HepG2 (cell line): Measurements from ENCODE around the gene CS. TPM values are rescaled to one million over a fixed set of nuclear protein-coding genes. Genes with fewer than 3 reads are reported as not detected.

Source experiments
- ATAC-seq: fragments of 200-7000 bp; cut with Tn5 transposase; 3 replicates; pipeline ENCODE4 v1.9.1; 2020; ENCODE audit warnings: mild to moderate bottlenecking, moderate library complexity
- BruUV-seq: library from RNA; stranded (reverse); fragments of 400-500 nt; replicated peaks from 2 replicates; lab custom pipeline; 2021; lab: Mats Ljungman, UMichigan
- CTCF ChIA-PET: fragments of 300-600 bp; formaldehyde crosslinking; extraction: SDS; loops from one replicate; lab custom pipeline; 2021; ENCODE audit warnings: low total read pairs, inconsistent platforms, low intra/inter-chr PET ratio; lab: Yijun Ruan, JAX
- POLR2A ChIA-PET: fragments of 350-600 bp; sonication (Branson Sonifier 250); formaldehyde crosslinking; loops from one replicate; lab custom pipeline; 2020; ENCODE audit warnings: antibody characterized with exemption, inconsistent platforms; lab: Yijun Ruan, JAX
- DNase-seq: peaks from one replicate; pipeline ENCODE4 v3.0.0-alpha.2; 2015; ENCODE audit warnings: low spot score
- FAIRE-seq: peaks from 3 replicates; lab custom pipeline; 2011; peaks lifted over from hg19 to GRCh38; lab: Jason Lieb, UNC
- H2AFZ ChIP-seq: one replicate; pipeline ENCODE4 v1.6.1; 2011; ENCODE audit warnings: low read length, inconsistent platforms
- H3K27ac ChIP-seq: fragments of 300-600 bp; 3 replicates; pipeline ENCODE4 v1.8.0; 2011; ENCODE audit warnings: mixed run types, mild to moderate bottlenecking, mixed read lengths, low read length, inconsistent platforms; ENCODE audit not compliant: insufficient read depth; ENCODE audit errors: extremely low read length
- H3K27me3 ChIP-seq, 2 experiments: fragments of 200-600 bp in 1 of 2; 2 replicates in 1 of 2; 3 replicates in 1 of 2; pipeline versions ENCODE4 v1.6.0 to v1.8.0; 2011; ENCODE audit warnings: low read length in 2 of 2, mild to moderate bottlenecking in 2 of 2, moderate library complexity in 2 of 2, inconsistent platforms in 1 of 2; ENCODE audit not compliant: insufficient read depth in 2 of 2, control insufficient read depth in 1 of 2
- H3K36me3 ChIP-seq, 2 experiments: fragments of 200-600 bp in 1 of 2; replicated peaks in 1 of 2; 2 replicates in 1 of 2; 3 replicates in 1 of 2; pipeline versions ENCODE4 v1.5.1 to v1.8.0; 2011; ENCODE audit warnings: low read length in 2 of 2, inconsistent platforms in 1 of 2; ENCODE audit not compliant: insufficient read depth in 2 of 2, control insufficient read depth in 1 of 2
- H3K4me1 ChIP-seq: 2 replicates; pipeline ENCODE4 v1.5.1; 2012; ENCODE audit warnings: low read length, inconsistent platforms; ENCODE audit not compliant: insufficient read depth
- H3K4me2 ChIP-seq: 2 replicates; pipeline ENCODE4 v1.6.0; 2011; ENCODE audit warnings: low read depth, low read length, inconsistent platforms
- H3K4me3 ChIP-seq, 3 experiments: fragments of 200-600 bp in 1 of 3; sonication (generic), shearing (Covaris generic) in 1 of 3; replicated peaks in 1 of 3; 2 replicates each; pipeline ENCODE4 v1.5.1; 2011 to 2016; ENCODE audit warnings: low read length in 3 of 3, inconsistent platforms in 2 of 3, low read depth in 2 of 3, mild to moderate bottlenecking in 2 of 3, control low read depth in 1 of 3, mixed read lengths in 1 of 3; ENCODE audit not compliant: insufficient read depth in 1 of 3
- H3K79me2 ChIP-seq: one replicate; pipeline ENCODE4 v1.6.1; 2011; ENCODE audit warnings: low read length, inconsistent platforms; ENCODE audit not compliant: insufficient read depth
- H3K9ac ChIP-seq: 2 replicates; pipeline ENCODE4 v1.6.0; 2011; ENCODE audit warnings: mild to moderate bottlenecking, low read depth, low read length, inconsistent platforms; ENCODE audit not compliant: insufficient read depth
- H3K9me3 ChIP-seq: 2 replicates; pipeline ENCODE4 v1.5.1; 2012; ENCODE audit warnings: mild to moderate bottlenecking, low read length
- H4K20me1 ChIP-seq: 2 replicates; pipeline ENCODE4 v1.6.0; 2011; ENCODE audit warnings: inconsistent platforms, mild to moderate bottlenecking, low read length, moderate library complexity; ENCODE audit not compliant: insufficient read depth
- AKAP8 ChIP-seq: sonication (generic); formaldehyde crosslinking; IDR thresholded peaks from 2 replicates; pipeline ENCODE4 v1.5.1; 2020; ENCODE audit warnings: mild to moderate bottlenecking, missing genetic modification reagents
- UBTF ChIP-seq: sonication (generic); formaldehyde crosslinking; IDR thresholded peaks from 2 replicates; pipeline ENCODE4 v1.4.0; 2020; ENCODE audit warnings: mild to moderate bottlenecking, missing genetic modification reagents
- ZSCAN12 ChIP-seq: sonication (generic); formaldehyde crosslinking; IDR thresholded peaks from 2 replicates; pipeline ENCODE4 v1.9.0; 2021; ENCODE audit warnings: mild to moderate bottlenecking, missing genetic modification reagents
- WGBS: methylation state at CpG from one replicate; pipeline ENCODE4 v1.1.6; 2017; ENCODE audit warnings: low lambda C conversion rate; 5-methylcytosine and 5-hydroxymethylcytosine counted together
- in situ Hi-C: cut with HindIII; loops from 2 replicates; pipeline ENCODE4 v1.10.0; 2017; ENCODE audit warnings: low pct_unique_long_range_greater_than_20kb; ENCODE audit not compliant: extremely low pct_ligation_motif_present
- intact Hi-C: fragments of 100-400 bp; cut with micrococcal nuclease; formaldehyde crosslinking; loops from one replicate; pipeline ENCODE4 v1.10.0; 2022; ENCODE audit not compliant: unreplicated experiment
- polyA plus RNA-seq, 8 experiments: library from polyadenylated mRNA; depleted of rRNA in 3 of 8; stranded (reverse) in 7 of 8; unstranded in 1 of 8; fragments of >200 nt; fragmentation: Illumina TruSeq in 4 of 8; extraction: Trizol in 4 of 8; gene quantifications; 2 replicates each; pipeline versions ENCODE4 v1.2.1 to v1.2.3, GENCODE V29; 2011 to 2016; ENCODE audit warnings: low read depth in 4 of 8, missing spikeins in 1 of 8, mixed read lengths in 1 of 8; ENCODE audit not compliant: insufficient read depth in 1 of 8
- total RNA-seq, 5 experiments: library from RNA; depleted of rRNA; stranded (reverse); fragments of >200 nt; fragmentation: Illumina TruSeq; extraction: Trizol; gene quantifications; 2 replicates each; pipeline ENCODE4 v1.2.3, GENCODE V29; 2016; ENCODE audit warnings: low read depth in 1 of 5
- TF ChIP-seq, protein P1 (sequence below): sonication (generic); formaldehyde crosslinking; IDR thresholded peaks from 2 replicates; pipeline ENCODE4 v1.9.0; 2022; ENCODE audit warnings: missing genetic modification reagents, mild to moderate bottlenecking, borderline replicate concordance

Gene CS
- total and polyA plus RNA-seq, 2 of the 13 experiments (the other 11 are each of a cell fraction or from before 2014, with no cell fraction given) = 173 to 175 TPM

- WGBS = 98% methylated on average over 11 of the region's 14 CpGs
- Histone ChIP-seq H3K4me2 (no peak overlapping the region), H3K79me2 (no peaks in the 10 kb centered on the region), H3K27me3 (no peaks in the 10 kb centered on the region; a peak in 1 of 5 replicates), H3K9ac (no peak overlapping the region), H2AFZ (no peak overlapping the region), H3K9me3 (no peaks in the 10 kb centered on the region), H3K4me3 (no peak overlapping the region), H3K36me3 (peaks cover 34 to 64% of the 10 kb centered on the region in 2 experiments), H3K4me1 (peaks cover 26% of the 10 kb centered on the region), H4K20me1 (no peaks in the 10 kb centered on the region)
- POLR2A ChIA-PET = interaction anchor here (1.0 to 1.1 kb wide), 2 partner anchors 13 to 23 kb away, joined by 3 to 5 read pairs; no protein-coding TSS in a partner anchor
- in situ Hi-C loops = no loop called here
- CTCF ChIA-PET = no interaction called here
- intact Hi-C loops = no loop called here
- ATAC-seq = no peak
- FAIRE-seq = no peak
- TF ChIP-seq AKAP8 (CRISPR knock-in tag) (no peak), UBTF (CRISPR knock-in tag) (no peak), ZSCAN12 (CRISPR knock-in tag) (no peak)
- TF ChIP-seq, protein P1, sequence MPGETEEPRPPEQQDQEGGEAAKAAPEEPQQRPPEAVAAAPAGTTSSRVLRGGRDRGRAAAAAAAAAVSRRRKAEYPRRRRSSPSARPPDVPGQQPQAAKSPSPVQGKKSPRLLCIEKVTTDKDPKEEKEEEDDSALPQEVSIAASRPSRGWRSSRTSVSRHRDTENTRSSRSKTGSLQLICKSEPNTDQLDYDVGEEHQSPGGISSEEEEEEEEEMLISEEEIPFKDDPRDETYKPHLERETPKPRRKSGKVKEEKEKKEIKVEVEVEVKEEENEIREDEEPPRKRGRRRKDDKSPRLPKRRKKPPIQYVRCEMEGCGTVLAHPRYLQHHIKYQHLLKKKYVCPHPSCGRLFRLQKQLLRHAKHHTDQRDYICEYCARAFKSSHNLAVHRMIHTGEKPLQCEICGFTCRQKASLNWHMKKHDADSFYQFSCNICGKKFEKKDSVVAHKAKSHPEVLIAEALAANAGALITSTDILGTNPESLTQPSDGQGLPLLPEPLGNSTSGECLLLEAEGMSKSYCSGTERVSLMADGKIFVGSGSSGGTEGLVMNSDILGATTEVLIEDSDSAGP (CRISPR knock-in tag) = no peak
- TF ChIP-seq, all 625 proteins: peak for 0
- BruUV-seq = no TSS peak
- H3K27ac ChIP-seq = no peak overlapping the region
- no peak for DNase-seq
Measured at GRCh38 chr12:56244494-56244893, 55.6 kb downstream of the CS start.
